HepG2 (cell line): Measurements from ENCODE around the gene IQCN. TPM values are rescaled to one million over a fixed set of nuclear protein-coding genes. Genes with fewer than 3 reads are reported as not detected.

Experiments used
- ARID2 ChIP-seq: sonication (generic); formaldehyde crosslinking; IDR thresholded peaks from 2 replicates; pipeline ENCODE4 v1.8.1; 2022; ENCODE audit warnings: mild to moderate bottlenecking, missing genetic modification reagents, borderline replicate concordance
- ATF5 ChIP-seq: sonication (generic); formaldehyde crosslinking; IDR thresholded peaks from 2 replicates; pipeline ENCODE4 v1.4.0; 2020; ENCODE audit warnings: mild to moderate bottlenecking, low read depth, missing genetic modification reagents
- EP300 ChIP-seq, 3 experiments: sonication (generic) in 1 of 3; formaldehyde crosslinking in 1 of 3; IDR thresholded peaks; 2 replicates each; pipeline versions ENCODE4 v1.5.1 to v1.6.1; 2011 to 2020; ENCODE audit warnings: low read depth in 2 of 3, low read length in 2 of 3, borderline replicate concordance in 1 of 3, improper control_type of control experiment in 1 of 3, mild to moderate bottlenecking in 1 of 3, missing genetic modification reagents in 1 of 3, moderate library complexity in 1 of 3
- FOXK2 ChIP-seq: fragments of 450-650 bp; IDR thresholded peaks from 2 replicates; pipeline ENCODE4 v1.6.1; 2016
- HMGXB3 ChIP-seq: sonication (generic); formaldehyde crosslinking; IDR thresholded peaks from 2 replicates; pipeline ENCODE4 v1.4.0; 2020; ENCODE audit warnings: missing genetic modification reagents, borderline replicate concordance
- MXD3 ChIP-seq: IDR thresholded peaks from 2 replicates; pipeline ENCODE4 v1.6.1; 2016; ENCODE audit warnings: mild to moderate bottlenecking, missing biosample characterization, missing genetic modification reagents
- PPARG ChIP-seq: conservative IDR thresholded peaks from 2 replicates; pipeline ENCODE4 v1.6.1; 2016; ENCODE audit warnings: missing biosample characterization, missing genetic modification reagents
- SMAD9 ChIP-seq: sonication (generic); formaldehyde crosslinking; IDR thresholded peaks from 2 replicates; pipeline ENCODE4 v1.5.1; 2020; ENCODE audit warnings: mild to moderate bottlenecking, missing genetic modification reagents
- TARDBP ChIP-seq: sonication (generic); formaldehyde crosslinking; IDR thresholded peaks from 2 replicates; pipeline ENCODE4 v1.8.0; 2022; ENCODE audit warnings: mild to moderate bottlenecking, missing genetic modification reagents
- THAP8 ChIP-seq: sonication (generic); formaldehyde crosslinking; IDR thresholded peaks from 2 replicates; pipeline ENCODE4 v1.5.1; 2020; ENCODE audit warnings: missing genetic modification reagents, mild to moderate bottlenecking, borderline replicate concordance
- ZNF136 ChIP-seq: sonication (generic); formaldehyde crosslinking; IDR thresholded peaks from 2 replicates; pipeline ENCODE4 v1.8.1; 2022; ENCODE audit warnings: low read depth, mild to moderate bottlenecking, moderate library complexity, missing genetic modification reagents
- ZNF143 ChIP-seq: sonication (generic); formaldehyde crosslinking; IDR thresholded peaks from 2 replicates; pipeline ENCODE4 v1.4.0; 2020; ENCODE audit warnings: missing genetic modification reagents
- ZNF205 ChIP-seq: IDR thresholded peaks from 2 replicates; pipeline ENCODE4 v1.6.1; 2018; ENCODE audit warnings: missing biosample characterization, missing genetic modification reagents
- ZNF362 ChIP-seq: sonication (generic); formaldehyde crosslinking; IDR thresholded peaks from 2 replicates; pipeline ENCODE4 v1.4.0; 2020; ENCODE audit warnings: missing genetic modification reagents, mild to moderate bottlenecking, borderline replicate concordance
- ZNF564 ChIP-seq: sonication (generic); formaldehyde crosslinking; IDR thresholded peaks from 2 replicates; pipeline ENCODE4 v1.8.1; 2023; ENCODE audit warnings: mild to moderate bottlenecking, missing genetic modification reagents
- ZNF605 ChIP-seq: sonication (generic); formaldehyde crosslinking; IDR thresholded peaks from 2 replicates; pipeline ENCODE4 v1.8.0; 2022; ENCODE audit warnings: mild to moderate bottlenecking, missing genetic modification reagents
- ZSCAN21 ChIP-seq: sonication (generic); formaldehyde crosslinking; IDR thresholded peaks from 2 replicates; pipeline ENCODE4 v1.8.0; 2022; ENCODE audit warnings: mild to moderate bottlenecking, missing genetic modification reagents, moderate library complexity, borderline replicate concordance
- polyA plus RNA-seq, 8 experiments: library from polyadenylated mRNA; depleted of rRNA in 3 of 8; stranded (reverse) in 7 of 8; unstranded in 1 of 8; fragments of >200 nt; fragmentation: Illumina TruSeq in 4 of 8; extraction: Trizol in 4 of 8; gene quantifications; 2 replicates each; pipeline versions ENCODE4 v1.2.1 to v1.2.3, GENCODE V29; 2011 to 2016; ENCODE audit warnings: low read depth in 4 of 8, missing spikeins in 1 of 8, mixed read lengths in 1 of 8; ENCODE audit not compliant: insufficient read depth in 1 of 8
- total RNA-seq, 5 experiments: library from RNA; depleted of rRNA; stranded (reverse); fragments of >200 nt; fragmentation: Illumina TruSeq; extraction: Trizol; gene quantifications; 2 replicates each; pipeline ENCODE4 v1.2.3, GENCODE V29; 2016; ENCODE audit warnings: low read depth in 1 of 5

Gene IQCN
- total and polyA plus RNA-seq, 2 of the 13 experiments (the other 11 are each of a cell fraction or from before 2014, with no cell fraction given): 0.04 to 0.18 TPM

- TF ChIP-seq ZNF143 (CRISPR knock-in tag) (peak; percentile 63; the same call in 1 of the 2 replicates), ZNF362 (CRISPR knock-in tag) (0 out of 2 replicates have a peak, but pooled peaks have one; percentile 15), MXD3 (CRISPR knock-in tag) (no peak), EP300 (IDR thresholded peaks at IDR 0.05; ENCODE audit: low read depth in 2 of 2, low read length in 2 of 2) (peak; percentile 44 to 61; a peak in 3 of 4 replicates), EP300 (CRISPR knock-in tag; IDR thresholded peaks at IDR 0.05; ENCODE audit: borderline replicate concordance) (no peak; the same call in 1 of the 2 replicates), ARID2 (0 out of 2 replicates have a peak, but pooled peaks have one; percentile 66), SMAD9 (CRISPR knock-in tag) (no peak), ZNF205 (CRISPR knock-in tag) (no peak), ZNF564 (CRISPR knock-in tag) (no peak), FOXK2 (no peak), THAP8 (no peak), TARDBP (CRISPR knock-in tag) (no peak), HMGXB3 (CRISPR knock-in tag) (no peak), ZNF605 (CRISPR knock-in tag) (no peak), ZNF136 (CRISPR knock-in tag) (no peak), PPARG (CRISPR knock-in tag) (peak; percentile 75; the same call in 1 of the 2 replicates), ATF5 (CRISPR knock-in tag) (no peak), ZSCAN21 (CRISPR knock-in tag) (no peak; the same call in 1 of the 2 replicates)
Observed at GRCh38 chr19:18274781-18275356, 617 bp upstream of the IQCN start (continued).
